Measurements from ENCODE around the gene PTPN20. TPM values are rescaled to one million over a fixed set of nuclear protein-coding genes. Genes with fewer than 3 reads are reported as not detected.

Gene PTPN20, protein sequence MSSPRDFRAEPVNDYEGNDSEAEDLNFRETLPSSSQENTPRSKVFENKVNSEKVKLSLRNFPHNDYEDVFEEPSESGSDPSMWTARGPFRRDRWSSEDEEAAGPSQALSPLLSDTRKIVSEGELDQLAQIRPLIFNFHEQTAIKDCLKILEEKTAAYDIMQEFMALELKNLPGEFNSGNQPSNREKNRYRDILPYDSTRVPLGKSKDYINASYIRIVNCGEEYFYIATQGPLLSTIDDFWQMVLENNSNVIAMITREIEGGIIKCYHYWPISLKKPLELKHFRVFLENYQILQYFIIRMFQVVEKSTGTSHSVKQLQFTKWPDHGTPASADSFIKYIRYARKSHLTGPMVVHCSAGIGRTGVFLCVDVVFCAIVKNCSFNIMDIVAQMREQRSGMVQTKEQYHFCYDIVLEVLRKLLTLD
- 4.1 to 4.9 TPM (median 4.7 TPM) in 5 replicates for total RNA-seq (2022; extraction: Qiagen RNA extraction; ENCODE audit: low read depth)

DNA sequence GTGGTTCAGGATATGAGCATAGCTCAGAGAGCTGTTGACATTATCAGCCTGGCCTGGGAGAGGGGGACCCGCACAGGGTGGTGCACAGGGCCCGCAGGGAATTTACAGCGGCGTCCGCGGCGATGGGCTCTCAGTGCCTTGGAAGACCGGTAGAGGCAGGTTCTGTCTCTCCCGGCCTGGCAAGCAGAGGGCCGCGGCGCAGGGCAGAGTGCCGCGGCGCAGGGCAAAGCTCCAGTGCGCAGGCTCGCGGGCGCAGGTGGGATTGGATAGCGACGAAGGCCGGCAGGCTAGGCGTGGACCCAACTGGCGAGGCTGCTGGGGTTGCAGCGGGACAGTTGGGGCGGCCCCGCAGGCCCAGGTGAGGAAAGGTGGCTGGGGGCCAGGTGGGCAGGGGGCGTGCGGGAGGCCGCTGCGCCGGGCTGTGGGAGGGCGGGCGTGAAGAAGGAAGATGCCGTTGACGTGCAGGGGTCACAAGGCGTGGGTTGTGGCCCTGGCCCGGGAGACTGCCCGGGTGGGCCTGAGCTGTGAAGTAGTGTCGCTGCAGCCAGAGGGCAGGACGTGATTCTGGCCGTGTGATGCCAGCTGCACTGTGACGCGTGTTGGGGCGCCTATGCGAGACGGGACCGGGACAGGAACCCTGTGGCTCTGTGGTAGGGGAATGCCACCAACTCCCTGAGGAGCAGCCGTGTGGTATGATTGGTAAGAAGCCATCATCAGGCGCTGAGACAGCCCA is at the start of gene PTPN20:
TSS of gene PTPN20 (plus strand) at position 285 of the 733 bp plus-strand sequence. CDS start 21,072 bp downstream, outside the sequence.

Data from A549 treated with DMSO at 1 μM for 4 hours (cell line).